HepG2 (cell line): Measurements from ENCODE around the gene IRF4. TPM values are rescaled to one million over a fixed set of nuclear protein-coding genes. Genes with fewer than 3 reads are reported as not detected.

Experiments
- ATAC-seq: fragments of 200-7000 bp; cut with Tn5 transposase; 3 replicates; pipeline ENCODE4 v1.9.1; 2020; ENCODE audit warnings: mild to moderate bottlenecking, moderate library complexity
- BruUV-seq: library from RNA; stranded (reverse); fragments of 400-500 nt; replicated peaks from 2 replicates; lab custom pipeline; 2021; lab: Mats Ljungman, UMichigan
- CTCF ChIA-PET: fragments of 300-600 bp; formaldehyde crosslinking; extraction: SDS; loops from one replicate; lab custom pipeline; 2021; ENCODE audit warnings: low total read pairs, inconsistent platforms, low intra/inter-chr PET ratio; lab: Yijun Ruan, JAX
- POLR2A ChIA-PET: fragments of 350-600 bp; sonication (Branson Sonifier 250); formaldehyde crosslinking; loops from one replicate; lab custom pipeline; 2020; ENCODE audit warnings: antibody characterized with exemption, inconsistent platforms; lab: Yijun Ruan, JAX
- DNase-seq: peaks from one replicate; pipeline ENCODE4 v3.0.0-alpha.2; 2015; ENCODE audit warnings: low spot score
- FAIRE-seq: peaks from 3 replicates; lab custom pipeline; 2011; peaks lifted over from hg19 to GRCh38; lab: Jason Lieb, UNC
- H2AFZ ChIP-seq: one replicate; pipeline ENCODE4 v1.6.1; 2011; ENCODE audit warnings: low read length, inconsistent platforms
- H3K27ac ChIP-seq: fragments of 300-600 bp; 3 replicates; pipeline ENCODE4 v1.8.0; 2011; ENCODE audit warnings: mixed run types, mild to moderate bottlenecking, mixed read lengths, low read length, inconsistent platforms; ENCODE audit not compliant: insufficient read depth; ENCODE audit errors: extremely low read length
- H3K27me3 ChIP-seq, 2 experiments: fragments of 200-600 bp in 1 of 2; 2 replicates in 1 of 2; 3 replicates in 1 of 2; pipeline versions ENCODE4 v1.6.0 to v1.8.0; 2011; ENCODE audit warnings: low read length in 2 of 2, mild to moderate bottlenecking in 2 of 2, moderate library complexity in 2 of 2, inconsistent platforms in 1 of 2; ENCODE audit not compliant: insufficient read depth in 2 of 2, control insufficient read depth in 1 of 2
- H3K36me3 ChIP-seq, 2 experiments: fragments of 200-600 bp in 1 of 2; replicated peaks in 1 of 2; 2 replicates in 1 of 2; 3 replicates in 1 of 2; pipeline versions ENCODE4 v1.5.1 to v1.8.0; 2011; ENCODE audit warnings: low read length in 2 of 2, inconsistent platforms in 1 of 2; ENCODE audit not compliant: insufficient read depth in 2 of 2, control insufficient read depth in 1 of 2
- H3K4me1 ChIP-seq: 2 replicates; pipeline ENCODE4 v1.5.1; 2012; ENCODE audit warnings: low read length, inconsistent platforms; ENCODE audit not compliant: insufficient read depth
- H3K4me2 ChIP-seq: 2 replicates; pipeline ENCODE4 v1.6.0; 2011; ENCODE audit warnings: low read depth, low read length, inconsistent platforms
- H3K4me3 ChIP-seq, 3 experiments: fragments of 200-600 bp in 1 of 3; sonication (generic), shearing (Covaris generic) in 1 of 3; replicated peaks in 1 of 3; 2 replicates each; pipeline ENCODE4 v1.5.1; 2011 to 2016; ENCODE audit warnings: low read length in 3 of 3, inconsistent platforms in 2 of 3, low read depth in 2 of 3, mild to moderate bottlenecking in 2 of 3, control low read depth in 1 of 3, mixed read lengths in 1 of 3; ENCODE audit not compliant: insufficient read depth in 1 of 3
- H3K79me2 ChIP-seq: one replicate; pipeline ENCODE4 v1.6.1; 2011; ENCODE audit warnings: low read length, inconsistent platforms; ENCODE audit not compliant: insufficient read depth
- H3K9ac ChIP-seq: 2 replicates; pipeline ENCODE4 v1.6.0; 2011; ENCODE audit warnings: mild to moderate bottlenecking, low read depth, low read length, inconsistent platforms; ENCODE audit not compliant: insufficient read depth
- H3K9me3 ChIP-seq: 2 replicates; pipeline ENCODE4 v1.5.1; 2012; ENCODE audit warnings: mild to moderate bottlenecking, low read length
- H4K20me1 ChIP-seq: 2 replicates; pipeline ENCODE4 v1.6.0; 2011; ENCODE audit warnings: inconsistent platforms, mild to moderate bottlenecking, low read length, moderate library complexity; ENCODE audit not compliant: insufficient read depth
- DZIP1 ChIP-seq: sonication (generic); formaldehyde crosslinking; IDR thresholded peaks from 2 replicates; pipeline ENCODE4 v1.5.0; 2020; ENCODE audit warnings: mild to moderate bottlenecking, missing genetic modification reagents
- ERF ChIP-seq: IDR thresholded peaks from 2 replicates; pipeline ENCODE4 v1.6.1; 2018; ENCODE audit warnings: missing biosample characterization, missing genetic modification reagents
- HBP1 ChIP-seq: IDR thresholded peaks from 2 replicates; pipeline ENCODE4 v1.6.1; 2016; ENCODE audit warnings: low read depth, control low read depth
- HCFC1 ChIP-seq: fragments of 150-350 bp; IDR thresholded peaks from 2 replicates; pipeline ENCODE4 v1.6.1; 2014; ENCODE audit warnings: low read depth, low read length
- IKZF4 ChIP-seq: sonication (generic); formaldehyde crosslinking; IDR thresholded peaks from 2 replicates; pipeline ENCODE4 v1.5.1; 2020; ENCODE audit warnings: borderline replicate concordance, mild to moderate bottlenecking, low read depth, missing genetic modification reagents; ENCODE audit errors: not compliant biosample characterization
- KDM1A ChIP-seq: IDR thresholded peaks from 2 replicates; pipeline ENCODE4 v1.6.1; 2016; ENCODE audit warnings: missing compliant biosample characterization
- SETDB1 ChIP-seq: sonication (generic); formaldehyde crosslinking; IDR thresholded peaks from 2 replicates; pipeline ENCODE4 v1.5.1; 2020; ENCODE audit warnings: missing genetic modification reagents, mild to moderate bottlenecking, borderline replicate concordance
- ZBTB26 ChIP-seq: IDR thresholded peaks from 2 replicates; pipeline ENCODE4 v1.6.1; 2016; ENCODE audit warnings: missing compliant biosample characterization, missing genetic modification reagents, borderline replicate concordance
- ZFX ChIP-seq: sonication (generic); formaldehyde crosslinking; IDR thresholded peaks from 2 replicates; pipeline ENCODE4 v1.4.0; 2020; ENCODE audit warnings: mild to moderate bottlenecking, low read depth, missing genetic modification reagents, moderate library complexity
- ZMAT3 ChIP-seq: sonication (generic); formaldehyde crosslinking; conservative IDR thresholded peaks from 2 replicates; pipeline ENCODE4 v1.7.0; 2021; ENCODE audit warnings: missing genetic modification reagents
- ZNF20 ChIP-seq: sonication (generic); formaldehyde crosslinking; IDR thresholded peaks from 2 replicates; pipeline ENCODE4 v1.4.0; 2020; ENCODE audit warnings: mild to moderate bottlenecking, moderate library complexity, missing genetic modification reagents
- ZNF280B ChIP-seq: sonication (generic); formaldehyde crosslinking; IDR thresholded peaks from 2 replicates; pipeline ENCODE4 v1.5.0; 2020; ENCODE audit warnings: missing genetic modification reagents, mild to moderate bottlenecking, borderline replicate concordance
- ZNF713 ChIP-seq: sonication (generic); formaldehyde crosslinking; IDR thresholded peaks from 2 replicates; pipeline ENCODE4 v1.4.0; 2020; ENCODE audit warnings: mild to moderate bottlenecking, missing genetic modification reagents
- WGBS: methylation state at CpG from one replicate; pipeline ENCODE4 v1.1.6; 2017; ENCODE audit warnings: low lambda C conversion rate; 5-methylcytosine and 5-hydroxymethylcytosine counted together
- in situ Hi-C: cut with HindIII; loops from 2 replicates; pipeline ENCODE4 v1.10.0; 2017; ENCODE audit warnings: low pct_unique_long_range_greater_than_20kb; ENCODE audit not compliant: extremely low pct_ligation_motif_present
- intact Hi-C: fragments of 100-400 bp; cut with micrococcal nuclease; formaldehyde crosslinking; loops from one replicate; pipeline ENCODE4 v1.10.0; 2022; ENCODE audit not compliant: unreplicated experiment
- polyA plus RNA-seq, 8 experiments: library from polyadenylated mRNA; depleted of rRNA in 3 of 8; stranded (reverse) in 7 of 8; unstranded in 1 of 8; fragments of >200 nt; fragmentation: Illumina TruSeq in 4 of 8; extraction: Trizol in 4 of 8; gene quantifications; 2 replicates each; pipeline versions ENCODE4 v1.2.1 to v1.2.3, GENCODE V29; 2011 to 2016; ENCODE audit warnings: low read depth in 4 of 8, missing spikeins in 1 of 8, mixed read lengths in 1 of 8; ENCODE audit not compliant: insufficient read depth in 1 of 8
- total RNA-seq, 5 experiments: library from RNA; depleted of rRNA; stranded (reverse); fragments of >200 nt; fragmentation: Illumina TruSeq; extraction: Trizol; gene quantifications; 2 replicates each; pipeline ENCODE4 v1.2.3, GENCODE V29; 2016; ENCODE audit warnings: low read depth in 1 of 5

Gene IRF4
- total and polyA plus RNA-seq, 2 of the 13 experiments (the other 11 are each of a cell fraction or from before 2014, with no cell fraction given): 0.07 to 0.09 TPM

- TF ChIP-seq ZBTB26 (CRISPR knock-in tag): no peak
These were observed 64.3 kb downstream of the IRF4 start (continued) for GRCh38 chr6:455835-456234.

- Histone ChIP-seq H3K27ac (no peak overlapping the region), H4K20me1 (no peaks in the 10 kb centered on the region; the same call in 1 of the 2 replicates), H3K4me2 (no peak overlapping the region), H3K79me2 (no peaks in the 10 kb centered on the region), H3K4me1 (no peaks in the 10 kb centered on the region), H3K9ac (no peak overlapping the region), H3K4me3 (no peak overlapping the region), H2AFZ (no peak overlapping the region), H3K36me3 (no peaks in the 10 kb centered on the region), H3K9me3 (no peaks in the 10 kb centered on the region)
- CTCF ChIA-PET: no interaction called here
- in situ Hi-C loops: no loop called here
- intact Hi-C loops: no loop called here
- ATAC-seq: no peak; the same call in 2 of the 3 replicates
- DNase-seq: no peak
- WGBS: 32% methylated on average over 5 of the region's 5 CpGs
- no TSS peak for BruUV-seq
- POLR2A ChIA-PET: no interaction called here
- FAIRE-seq: no peak
- TF ChIP-seq ZNF20 (no peak), ERF (CRISPR knock-in tag) (no peak), ZNF280B (no peak), SETDB1 (CRISPR knock-in tag) (no peak), KDM1A (CRISPR knock-in tag) (no peak), ZFX (CRISPR knock-in tag) (no peak), HCFC1 (no peak), HBP1 (no peak), ZMAT3 (CRISPR knock-in tag) (no peak), DZIP1 (CRISPR knock-in tag) (no peak), ZNF713 (CRISPR knock-in tag) (no peak), IKZF4 (CRISPR knock-in tag) (no peak)
- TF ChIP-seq, all 625 proteins: peak for 0
- peaks cover 5 to 47% of the 10 kb centered on the region in 2 experiments; a peak in 4 of 5 replicates for H3K27me3 ChIP-seq
These were observed 64.9 kb downstream of the IRF4 start for GRCh38 chr6:456358-456867.
